Measurements from ENCODE around the gene GABRB1. TPM values are rescaled to one million over a fixed set of nuclear protein-coding genes. Genes with fewer than 3 reads are reported as not detected.

GABRB1 gene
- total RNA-seq = not detected
- polyA plus RNA-seq = under 1 TPM in 1 of 2 donors, not detected in 1; 0.16 TPM

DNA sequence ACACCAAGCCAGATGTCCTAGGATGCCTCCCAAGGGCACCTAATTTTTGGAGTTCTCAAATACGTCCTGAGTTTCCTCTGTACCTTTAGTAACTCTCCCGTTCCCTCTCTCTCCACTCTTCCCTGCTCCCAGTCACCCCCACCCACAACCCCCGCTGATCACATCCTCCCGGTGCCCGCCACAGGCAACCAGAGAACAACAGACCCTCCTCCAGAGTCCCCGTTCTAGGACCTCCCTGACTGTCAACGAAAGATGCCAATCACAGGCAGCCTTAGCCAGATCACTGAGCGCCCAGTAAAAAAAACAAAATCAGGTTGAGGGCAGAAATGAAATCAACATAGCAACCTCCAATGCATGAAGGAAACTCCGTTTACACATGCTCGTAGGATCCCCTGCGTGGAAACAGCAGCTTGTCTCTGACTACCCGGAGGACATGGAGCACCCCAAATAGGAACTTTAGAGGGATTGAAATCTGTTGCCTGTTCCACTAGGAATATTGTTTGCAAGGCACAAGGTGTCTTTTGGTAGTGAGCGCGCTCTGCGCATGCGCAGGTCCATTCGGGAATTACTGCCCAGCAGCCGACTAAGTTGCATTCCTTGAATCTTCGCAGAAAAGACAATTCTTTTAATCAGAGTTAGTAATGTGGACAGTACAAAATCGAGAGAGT, at the start of gene GABRB1:
Gene GABRB1 (plus strand): TSS at position 557 of the 668 bp plus-strand sequence.
- peak within 1 kb of the TSS; percentile 10 to 47 (median 27) for H3K4me3 ChIP-seq
- FAIRE-seq (no peak), ATAC-seq (peak; percentile 66 to 72 (median 68)), DNase-seq (peak; percentile 31 to 90 (median 62))
- intact Hi-C loops (cut with DNase I) = loop anchor here in 1 of 3 donors (10.0 kb wide), 1 partner anchor 206 kb away; no protein-coding TSS in a partner anchor
- H3K36me3 ChIP-seq = no peaks in the 10 kb centered on the region
- 4% methylated on average over 20 of the region's 20 CpGs for WGBS, 2 donors
- no peak within 1 kb of the TSS for H3K27ac ChIP-seq
- TF ChIP-seq, protein P1, sequence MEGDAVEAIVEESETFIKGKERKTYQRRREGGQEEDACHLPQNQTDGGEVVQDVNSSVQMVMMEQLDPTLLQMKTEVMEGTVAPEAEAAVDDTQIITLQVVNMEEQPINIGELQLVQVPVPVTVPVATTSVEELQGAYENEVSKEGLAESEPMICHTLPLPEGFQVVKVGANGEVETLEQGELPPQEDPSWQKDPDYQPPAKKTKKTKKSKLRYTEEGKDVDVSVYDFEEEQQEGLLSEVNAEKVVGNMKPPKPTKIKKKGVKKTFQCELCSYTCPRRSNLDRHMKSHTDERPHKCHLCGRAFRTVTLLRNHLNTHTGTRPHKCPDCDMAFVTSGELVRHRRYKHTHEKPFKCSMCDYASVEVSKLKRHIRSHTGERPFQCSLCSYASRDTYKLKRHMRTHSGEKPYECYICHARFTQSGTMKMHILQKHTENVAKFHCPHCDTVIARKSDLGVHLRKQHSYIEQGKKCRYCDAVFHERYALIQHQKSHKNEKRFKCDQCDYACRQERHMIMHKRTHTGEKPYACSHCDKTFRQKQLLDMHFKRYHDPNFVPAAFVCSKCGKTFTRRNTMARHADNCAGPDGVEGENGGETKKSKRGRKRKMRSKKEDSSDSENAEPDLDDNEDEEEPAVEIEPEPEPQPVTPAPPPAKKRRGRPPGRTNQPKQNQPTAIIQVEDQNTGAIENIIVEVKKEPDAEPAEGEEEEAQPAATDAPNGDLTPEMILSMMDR (IDR thresholded peaks at IDR 0.05) = no peak
- H3K9me3 ChIP-seq = no peaks in the 10 kb centered on the region
- no peaks in the 10 kb centered on the region for H3K4me1 ChIP-seq
- H3K27me3 ChIP-seq = peaks cover 0 to 10% (median 0%) of the 10 kb centered on the region in 4 donors

DNA sequence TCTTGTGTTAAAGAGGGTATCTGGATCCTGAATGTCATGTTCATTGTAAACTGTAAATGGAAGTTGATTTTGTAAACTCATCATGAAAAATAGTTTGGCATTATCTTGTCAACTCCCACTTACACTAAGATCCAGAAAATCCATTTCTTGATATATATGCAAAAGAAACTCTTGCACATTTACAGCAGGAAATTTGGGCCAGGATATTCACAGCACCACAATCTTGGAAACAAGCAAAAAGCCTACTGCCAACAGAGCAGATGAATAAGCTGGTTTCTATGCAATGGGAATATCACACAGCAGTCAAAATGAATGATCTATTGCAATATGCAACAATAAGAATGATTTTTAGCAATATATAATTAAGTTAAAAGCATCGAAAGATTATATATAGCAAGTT, 46.6 kb upstream of the GABRB1 start:
- Histone ChIP-seq H3K4me1 (no peaks in the 10 kb centered on the region), H3K36me3 (no peaks in the 10 kb centered on the region), H3K4me3 (no peak overlapping the region), H3K27me3 (no peaks in the 10 kb centered on the region), H3K27ac (no peak overlapping the region), H3K9me3 (no peaks in the 10 kb centered on the region)
- TF ChIP-seq, protein P1 (IDR thresholded peaks at IDR 0.05) = no peak
- ATAC-seq (no peak), FAIRE-seq (no peak), DNase-seq (no peak)
- 54 to 58% methylated on average over 1 of the region's 1 CpG for WGBS, 2 donors
- intact Hi-C loops (cut with DNase I) = no loop called here

DNA sequence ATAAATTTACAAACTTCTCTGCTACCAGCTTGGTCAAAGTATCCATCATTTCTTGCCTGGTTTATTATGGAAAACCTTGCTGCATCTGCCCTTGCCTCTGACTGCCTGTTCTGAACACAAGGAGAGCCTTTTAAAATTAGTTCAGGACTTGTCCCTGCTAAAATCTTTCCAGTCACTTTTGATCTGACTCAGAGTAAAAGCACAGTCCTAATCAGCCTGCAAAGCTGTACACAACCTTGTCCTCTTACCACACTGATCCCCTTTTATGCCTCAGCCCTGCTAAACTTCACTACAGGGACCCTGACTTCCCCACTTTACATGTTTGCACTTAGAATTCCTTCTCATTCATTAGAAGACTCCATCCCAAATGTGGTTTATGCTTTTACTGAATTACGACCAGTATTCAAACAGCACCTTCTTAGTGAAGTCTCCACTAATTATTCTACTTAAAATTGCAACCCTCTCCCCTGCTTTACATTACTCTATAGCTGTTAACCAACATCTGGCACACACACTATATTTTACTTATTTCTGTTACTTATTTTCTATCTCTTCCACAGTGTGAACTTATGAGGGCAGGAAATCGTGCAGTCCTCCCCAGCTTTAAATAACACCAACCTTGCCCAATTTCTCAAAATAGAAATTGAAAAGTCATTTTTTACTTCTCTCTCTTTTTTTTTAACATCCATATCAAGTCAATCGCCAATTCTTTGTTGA, 44.3 kb upstream of the GABRB1 start:
- TF ChIP-seq, protein P1 (IDR thresholded peaks at IDR 0.05) = no peak
- peaks cover 0 to 7% (median 0%) of the 10 kb centered on the region in 4 donors for H3K27me3 ChIP-seq
- no peak overlapping the region for H3K27ac ChIP-seq
- no peaks in the 10 kb centered on the region for H3K4me1 ChIP-seq
- no peak for DNase-seq
- H3K9me3 ChIP-seq = no peaks in the 10 kb centered on the region
- no peaks in the 10 kb centered on the region for H3K36me3 ChIP-seq
- 37 to 50% methylated on average over 3 of the region's 3 CpGs for WGBS, 2 donors
- intact Hi-C loops (cut with DNase I) = no loop called here
- FAIRE-seq = no peak
- ATAC-seq = no peak
- H3K4me3 ChIP-seq = no peak overlapping the region

DNA sequence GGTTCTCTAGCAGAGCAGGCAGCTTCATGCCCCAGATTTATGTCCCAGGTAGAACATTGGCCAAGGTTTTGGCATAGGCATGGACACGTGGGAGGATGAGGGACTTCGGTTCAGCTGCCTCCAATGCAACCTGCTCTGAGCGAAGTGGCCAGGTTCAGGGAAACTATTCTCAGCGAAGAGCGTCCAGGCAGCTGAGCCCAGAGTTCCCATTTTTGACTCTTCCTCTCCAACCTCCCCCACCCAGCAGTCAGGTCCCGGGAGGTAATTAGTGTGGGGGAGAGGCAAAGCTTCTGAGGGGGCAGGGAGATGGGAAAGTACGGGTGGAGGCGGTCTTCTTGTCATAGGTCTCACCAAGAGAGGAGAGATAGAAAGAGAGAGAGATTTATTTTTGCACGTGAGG, 39.0 kb upstream of the GABRB1 start:
- no peaks in the 10 kb centered on the region for H3K36me3 ChIP-seq
- H3K27ac ChIP-seq = no peak overlapping the region
- no peak for DNase-seq
- 11 to 17% methylated on average over 9 of the region's 9 CpGs for WGBS, 2 donors
- intact Hi-C loops (cut with DNase I) = no loop called here
- ATAC-seq = no peak
- peaks cover 0 to 5% (median 0%) of the 10 kb centered on the region in 3 donors for H3K4me1 ChIP-seq
- no peak overlapping the region for H3K4me3 ChIP-seq
- peaks cover 0 to 23% (median 0%) of the 10 kb centered on the region in 4 donors for H3K27me3 ChIP-seq
- no peak for FAIRE-seq
- TF ChIP-seq, protein P1 (IDR thresholded peaks at IDR 0.05) = no peak
- no peaks in the 10 kb centered on the region for H3K9me3 ChIP-seq
